Stimulated activated CD4-positive, alpha-beta T cell treated with anti-CD3 and anti-CD28 coated beads, Interleukin-12 subunit alpha, Interleukin-12 subunit beta, amount 100 ng/mL, for 4 hours (primary cell): Measurements from ENCODE around the gene CRISPLD2.
A peak's percentile ranks its signal among the peaks of the same experiment; 100 is the strongest.

ENCODE experiments used
- DNase-seq: peaks from one replicate; pipeline ENCODE4 v3.0.0-alpha.2; 2020

The CRISPLD2 gene

GRCh38 chr16:84918006-84918909 is 98.5 kb downstream of the CRISPLD2 start:
- DNase-seq, result no peak

- DNase-seq, result no peak
These were observed 99.5 kb downstream of the CRISPLD2 start for GRCh38 chr16:84919269-84919668.

- DNase-seq, result no peak
These were observed 99.9 kb downstream of the CRISPLD2 start for GRCh38 chr16:84919708-84920107.

- no peak for DNase-seq
These were observed 100.5 kb downstream of the CRISPLD2 start for GRCh38 chr16:84920333-84920732.

- DNase-seq, result no peak
These were observed 102.8 kb downstream of the CRISPLD2 start for GRCh38 chr16:84922351-84923120.

GRCh38 chr16:84924331-84925091 is 104.7 kb downstream of the CRISPLD2 start:
- DNase-seq, result no peak

- peak; percentile 71 for DNase-seq
These were observed 105.4 kb downstream of the CRISPLD2 start for GRCh38 chr16:84925092-84925772.

GRCh38 chr16:84925773-84926372 is 106.1 kb downstream of the CRISPLD2 start:
- DNase-seq, result no peak

GRCh38 chr16:84926462-84926861 is 106.7 kb downstream of the CRISPLD2 start:
- no peak for DNase-seq

- DNase-seq, result no peak
These were observed 108.1 kb downstream of the CRISPLD2 start for GRCh38 chr16:84927621-84928591.

- DNase-seq, result no peak
These were observed 109.1 kb downstream of the CRISPLD2 start for GRCh38 chr16:84928679-84929420.

GRCh38 chr16:84929421-84930297 is 109.9 kb downstream of the CRISPLD2 start:
- DNase-seq, result no peak

GRCh38 chr16:84930298-84931106 is 110.7 kb downstream of the CRISPLD2 start:
- no peak for DNase-seq

- no peak for DNase-seq
These were observed 111.3 kb downstream of the CRISPLD2 start for GRCh38 chr16:84931107-84931494.

GRCh38 chr16:84931506-84931905 is 111.7 kb downstream of the CRISPLD2 start:
- DNase-seq, result no peak

GRCh38 chr16:84932681-84933080 is 112.9 kb downstream of the CRISPLD2 start:
- no peak for DNase-seq

- DNase-seq, result no peak
These were observed 114.2 kb downstream of the CRISPLD2 start for GRCh38 chr16:84933774-84934631.
